Measurements from ENCODE around the gene EIF4B.
"Not testable (repeated sequence)": the region's sequence is repeated elsewhere in the genome, so short reads cannot be mapped to it uniquely, and the experiment has no call there.

- TF ChIP-seq, protein P1, sequence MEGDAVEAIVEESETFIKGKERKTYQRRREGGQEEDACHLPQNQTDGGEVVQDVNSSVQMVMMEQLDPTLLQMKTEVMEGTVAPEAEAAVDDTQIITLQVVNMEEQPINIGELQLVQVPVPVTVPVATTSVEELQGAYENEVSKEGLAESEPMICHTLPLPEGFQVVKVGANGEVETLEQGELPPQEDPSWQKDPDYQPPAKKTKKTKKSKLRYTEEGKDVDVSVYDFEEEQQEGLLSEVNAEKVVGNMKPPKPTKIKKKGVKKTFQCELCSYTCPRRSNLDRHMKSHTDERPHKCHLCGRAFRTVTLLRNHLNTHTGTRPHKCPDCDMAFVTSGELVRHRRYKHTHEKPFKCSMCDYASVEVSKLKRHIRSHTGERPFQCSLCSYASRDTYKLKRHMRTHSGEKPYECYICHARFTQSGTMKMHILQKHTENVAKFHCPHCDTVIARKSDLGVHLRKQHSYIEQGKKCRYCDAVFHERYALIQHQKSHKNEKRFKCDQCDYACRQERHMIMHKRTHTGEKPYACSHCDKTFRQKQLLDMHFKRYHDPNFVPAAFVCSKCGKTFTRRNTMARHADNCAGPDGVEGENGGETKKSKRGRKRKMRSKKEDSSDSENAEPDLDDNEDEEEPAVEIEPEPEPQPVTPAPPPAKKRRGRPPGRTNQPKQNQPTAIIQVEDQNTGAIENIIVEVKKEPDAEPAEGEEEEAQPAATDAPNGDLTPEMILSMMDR (IDR thresholded peaks at IDR 0.05): not testable (repeated sequence)
- not testable (repeated sequence) for TF ChIP-seq ZFX (IDR thresholded peaks at IDR 0.05; ENCODE audit: borderline replicate concordance)
Observed at GRCh38 chr12:53008760-53009159, 2.5 kb downstream of the EIF4B start.

All from 22Rv1 (cell line).